Loucy (cell line): ENCODE measurements around the gene KLHL3.

Experiments
- EZH2phosphoT487 ChIP-seq: fragments of 200-600 bp; IDR thresholded peaks from 2 replicates; pipeline ENCODE4 v1.6.1; 2018; ENCODE audit warnings: antibody characterized with exemption, mild to moderate bottlenecking, moderate library complexity, borderline replicate concordance
- TF ChIP-seq, protein P1 (sequence below): fragments of 200-600 bp; sonication (generic); conservative IDR thresholded peaks from 2 replicates; pipeline ENCODE4 v1.5.1; 2014; ENCODE audit warnings: mild to moderate bottlenecking, antibody characterized with exemption, low read length

DNA sequence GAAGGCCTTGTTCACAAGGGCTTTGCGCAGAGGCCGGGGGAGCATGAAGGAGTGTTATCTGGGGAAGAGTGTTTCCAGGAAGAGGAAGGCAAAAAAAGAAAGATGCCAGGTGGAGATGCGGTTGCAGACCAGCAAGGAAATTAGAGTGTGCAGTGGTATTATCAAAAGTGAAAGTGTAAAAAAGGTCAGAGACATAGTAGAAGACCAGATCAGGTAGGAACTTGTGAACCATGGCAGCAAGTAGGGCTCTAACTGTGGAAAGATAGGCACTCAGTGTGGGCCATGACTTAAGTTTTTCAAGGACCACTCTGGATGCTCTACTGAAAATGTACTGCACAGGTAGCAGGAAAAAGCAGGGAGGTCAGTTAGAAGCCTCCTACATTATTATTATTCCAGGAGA, 146.7 kb downstream of the KLHL3 start:
- TF ChIP-seq, protein P1, sequence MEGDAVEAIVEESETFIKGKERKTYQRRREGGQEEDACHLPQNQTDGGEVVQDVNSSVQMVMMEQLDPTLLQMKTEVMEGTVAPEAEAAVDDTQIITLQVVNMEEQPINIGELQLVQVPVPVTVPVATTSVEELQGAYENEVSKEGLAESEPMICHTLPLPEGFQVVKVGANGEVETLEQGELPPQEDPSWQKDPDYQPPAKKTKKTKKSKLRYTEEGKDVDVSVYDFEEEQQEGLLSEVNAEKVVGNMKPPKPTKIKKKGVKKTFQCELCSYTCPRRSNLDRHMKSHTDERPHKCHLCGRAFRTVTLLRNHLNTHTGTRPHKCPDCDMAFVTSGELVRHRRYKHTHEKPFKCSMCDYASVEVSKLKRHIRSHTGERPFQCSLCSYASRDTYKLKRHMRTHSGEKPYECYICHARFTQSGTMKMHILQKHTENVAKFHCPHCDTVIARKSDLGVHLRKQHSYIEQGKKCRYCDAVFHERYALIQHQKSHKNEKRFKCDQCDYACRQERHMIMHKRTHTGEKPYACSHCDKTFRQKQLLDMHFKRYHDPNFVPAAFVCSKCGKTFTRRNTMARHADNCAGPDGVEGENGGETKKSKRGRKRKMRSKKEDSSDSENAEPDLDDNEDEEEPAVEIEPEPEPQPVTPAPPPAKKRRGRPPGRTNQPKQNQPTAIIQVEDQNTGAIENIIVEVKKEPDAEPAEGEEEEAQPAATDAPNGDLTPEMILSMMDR = no peak
- TF ChIP-seq EZH2phosphoT487 = no peak
